Activated CD8-positive, alpha-beta memory T cell treated with anti-CD3 and anti-CD28 coated beads, Interleukin-2, amount 10 ng/mL, durations not matched to agents 7 days and 5 days (primary cell): ENCODE results near the gene STBD1. TPM values are rescaled to one million over a fixed set of nuclear protein-coding genes. Genes with fewer than 3 reads are reported as not detected.

Experiments
- ATAC-seq: fragments of 150-1000 bp; cut with Tn5 transposase; one replicate; pipeline ENCODE4 v1.10.0; 2021; ENCODE audit warnings: moderate library complexity
- CTCF ChIA-PET: fragments of 350-600 bp; sonication (Branson Sonifier 250); formaldehyde crosslinking; loops from one replicate; lab custom pipeline; 2021; ENCODE audit warnings: antibody characterized with exemption; lab: Charles Lee
- DNase-seq: peaks from one replicate; pipeline ENCODE4 v3.0.0-alpha.2; 2020
- H3K27ac Mint-ChIP-seq: one replicate; pipeline ENCODE4 v1.8.0; 2021; ENCODE audit warnings: mild to moderate bottlenecking, mixed read lengths
- H3K27me3 Mint-ChIP-seq: one replicate; pipeline ENCODE4 v1.8.0; 2021; ENCODE audit warnings: mixed read lengths
- H3K36me3 Mint-ChIP-seq: one replicate; pipeline ENCODE4 v1.8.0; 2021; ENCODE audit warnings: mild to moderate bottlenecking, mixed read lengths
- H3K4me1 Mint-ChIP-seq: one replicate; pipeline ENCODE4 v1.8.0; 2021; ENCODE audit warnings: mixed read lengths
- H3K4me3 Mint-ChIP-seq: one replicate; pipeline ENCODE4 v1.8.0; 2021; ENCODE audit warnings: mild to moderate bottlenecking, moderate library complexity, mixed read lengths
- H3K9me3 Mint-ChIP-seq: one replicate; pipeline ENCODE4 v1.8.0; 2022; ENCODE audit warnings: low read depth, mixed read lengths
- total RNA-seq, 2 experiments: library from RNA; stranded (reverse); gene quantifications; one replicate each; pipeline ENCODE4 v1.2.3, GENCODE V29; 2021

Gene STBD1
- total RNA-seq, 2 experiments from 2014 or later, result 0.52 to 1.2 TPM

- ATAC-seq, result no peak
- H3K9me3 Mint-ChIP-seq, result peaks cover 16% of the 10 kb centered on the region
- no peak overlapping the region for H3K4me3 Mint-ChIP-seq
- H3K27me3 Mint-ChIP-seq, result peaks cover 27% of the 10 kb centered on the region
- no peak overlapping the region for H3K27ac Mint-ChIP-seq
- CTCF ChIA-PET, result interaction anchor here (1.3 to 1.4 kb wide), 2 partner anchors 9 to 17 kb away, joined by 3 to 4 read pairs; no protein-coding TSS in a partner anchor
- H3K4me1 Mint-ChIP-seq, result peaks cover 17% of the 10 kb centered on the region
- H3K36me3 Mint-ChIP-seq, result peaks cover 44% of the 10 kb centered on the region
- DNase-seq, result no peak
Observed at GRCh38 chr4:76296286-76296820, 10.2 kb upstream of the STBD1 start.

GRCh38 chr4:76298227-76298626 is 8.3 kb upstream of the STBD1 start:
- DNase-seq, result no peak
- CTCF ChIA-PET, result no interaction called here
- no peak for ATAC-seq
- peaks cover 22% of the 10 kb centered on the region for H3K27me3 Mint-ChIP-seq
- peaks cover 42% of the 10 kb centered on the region for H3K36me3 Mint-ChIP-seq
- H3K4me3 Mint-ChIP-seq, result no peak overlapping the region
- no peak overlapping the region for H3K27ac Mint-ChIP-seq
- H3K9me3 Mint-ChIP-seq, result peaks cover 16% of the 10 kb centered on the region
- peaks cover 33% of the 10 kb centered on the region for H3K4me1 Mint-ChIP-seq

GRCh38 chr4:76300012-76300411 is 6.5 kb upstream of the STBD1 start:
- peaks cover 23% of the 10 kb centered on the region for H3K27me3 Mint-ChIP-seq
- peaks cover 16% of the 10 kb centered on the region for H3K9me3 Mint-ChIP-seq
- H3K27ac Mint-ChIP-seq, result peak overlapping the region; percentile 20
- no peak overlapping the region for H3K4me3 Mint-ChIP-seq
- H3K4me1 Mint-ChIP-seq, result peaks cover 46% of the 10 kb centered on the region
- DNase-seq (no peak), ATAC-seq (no peak)
- CTCF ChIA-PET, result interaction anchor here (2.7 kb wide), 1 partner anchor 78 kb away, joined by 11 read pairs; no protein-coding TSS in a partner anchor
- H3K36me3 Mint-ChIP-seq, result peaks cover 45% of the 10 kb centered on the region

GRCh38 chr4:76301068-76301774 is 5.3 kb upstream of the STBD1 start:
- Mint-ChIP-seq H3K4me1 (peaks cover 55% of the 10 kb centered on the region), H3K27me3 (peaks cover 18% of the 10 kb centered on the region), H3K36me3 (peaks cover 39% of the 10 kb centered on the region), H3K4me3 (no peak overlapping the region), H3K27ac (peak overlapping the region; percentile 88), H3K9me3 (peaks cover 13% of the 10 kb centered on the region)
- ATAC-seq (peak; percentile 80), DNase-seq (peak; percentile 79)
- CTCF ChIA-PET, result interaction anchor here (0.8 to 2.7 kb wide), 2 partner anchors 13 to 76 kb away, joined by 3 to 11 read pairs; no protein-coding TSS in a partner anchor

GRCh38 chr4:76301775-76302162 is 4.8 kb upstream of the STBD1 start:
- no peak for DNase-seq

GRCh38 chr4:76302826-76303438 is 3.6 kb upstream of the STBD1 start:
- DNase-seq (no peak), ATAC-seq (no peak)
- Mint-ChIP-seq H3K27ac (no peak overlapping the region), H3K9me3 (peaks cover 7% of the 10 kb centered on the region), H3K4me3 (no peak overlapping the region), H3K36me3 (peaks cover 28% of the 10 kb centered on the region), H3K4me1 (peaks cover 58% of the 10 kb centered on the region), H3K27me3 (peaks cover 25% of the 10 kb centered on the region)
- CTCF ChIA-PET, result no interaction called here

More at GRCh38 chr4:76301775-76302162, 4.8 kb upstream of the STBD1 start:
- CTCF ChIA-PET, result interaction anchor here (0.8 to 2.7 kb wide), 2 partner anchors 13 to 76 kb away, joined by 3 to 11 read pairs; no protein-coding TSS in a partner anchor
- Mint-ChIP-seq H3K27ac (peak overlapping the region; percentile 88), H3K27me3 (peaks cover 17% of the 10 kb centered on the region), H3K4me3 (no peak overlapping the region), H3K36me3 (peaks cover 36% of the 10 kb centered on the region), H3K9me3 (peaks cover 13% of the 10 kb centered on the region), H3K4me1 (peaks cover 57% of the 10 kb centered on the region)
- ATAC-seq, result no peak

- H3K4me3 Mint-ChIP-seq, result peak overlapping the region; percentile 61
- peaks cover 12% of the 10 kb centered on the region for H3K36me3 Mint-ChIP-seq
- H3K9me3 Mint-ChIP-seq, result peaks cover 2% of the 10 kb centered on the region
- peak; percentile 60 for ATAC-seq
- H3K27ac Mint-ChIP-seq, result peak overlapping the region; percentile 45
- CTCF ChIA-PET, result interaction anchor here (0.9 to 3.1 kb wide), 6 partner anchors 9 to 125 kb away, joined by 4 to 16 read pairs (median 9); no protein-coding TSS in a partner anchor
- peaks cover 53% of the 10 kb centered on the region for H3K4me1 Mint-ChIP-seq
- H3K27me3 Mint-ChIP-seq, result peaks cover 47% of the 10 kb centered on the region
- DNase-seq, result peak; percentile 82
Observed at GRCh38 chr4:76305033-76305687, 1.4 kb upstream of the STBD1 start.

- ATAC-seq (no peak), DNase-seq (no peak)
- Mint-ChIP-seq H3K4me3 (peak overlapping the region; percentile 61), H3K27ac (no peak overlapping the region), H3K4me1 (peaks cover 34% of the 10 kb centered on the region), H3K36me3 (peaks cover 3% of the 10 kb centered on the region), H3K9me3 (no peaks in the 10 kb centered on the region), H3K27me3 (peaks cover 56% of the 10 kb centered on the region)
- CTCF ChIA-PET, result interaction anchor here (0.8 to 3.1 kb wide), 5 partner anchors 13 to 159 kb away, joined by 3 to 16 read pairs (median 13); partner anchors contain the start of gene NUP54
Observed at GRCh38 chr4:76306882-76307659, 538 bp downstream of the STBD1 start.

- CTCF ChIA-PET, result interaction anchor here (0.8 to 3.1 kb wide), 4 partner anchors 13 to 128 kb away, joined by 3 to 16 read pairs (median 13); no protein-coding TSS in a partner anchor
- no peak for DNase-seq
- Mint-ChIP-seq H3K36me3 (peaks cover 3% of the 10 kb centered on the region), H3K9me3 (no peaks in the 10 kb centered on the region), H3K27me3 (peaks cover 53% of the 10 kb centered on the region), H3K27ac (no peak overlapping the region), H3K4me3 (peak overlapping the region; percentile 61), H3K4me1 (peaks cover 29% of the 10 kb centered on the region)
- ATAC-seq, result no peak
Observed at GRCh38 chr4:76307660-76308014, 1.1 kb downstream of the STBD1 start.

- H3K27me3 Mint-ChIP-seq, result peaks cover 51% of the 10 kb centered on the region
- no peak overlapping the region for H3K4me3 Mint-ChIP-seq
- CTCF ChIA-PET, result interaction anchor here (0.6 kb wide), 1 partner anchor 70 kb away, joined by 3 read pairs; no protein-coding TSS in a partner anchor
Observed at GRCh38 chr4:76308548-76308947, 2.0 kb downstream of the STBD1 start.

GRCh38 chr4:76309939-76310550 is 3.5 kb downstream of the STBD1 start:
- Mint-ChIP-seq H3K4me3 (no peak overlapping the region), H3K36me3 (no peaks in the 10 kb centered on the region), H3K9me3 (no peaks in the 10 kb centered on the region), H3K4me1 (peaks cover 11% of the 10 kb centered on the region), H3K27me3 (peaks cover 55% of the 10 kb centered on the region), H3K27ac (no peak overlapping the region)
- CTCF ChIA-PET, result no interaction called here
- no peak for ATAC-seq
- no peak for DNase-seq

More at GRCh38 chr4:76308548-76308947, 2.0 kb downstream of the STBD1 start:
- Mint-ChIP-seq H3K4me1 (peaks cover 22% of the 10 kb centered on the region), H3K27ac (no peak overlapping the region), H3K9me3 (no peaks in the 10 kb centered on the region), H3K36me3 (peaks cover under 1% of the 10 kb centered on the region)
- ATAC-seq, result no peak
- DNase-seq, result no peak

GRCh38 chr4:76310683-76311082 is 4.2 kb downstream of the STBD1 start:
- Mint-ChIP-seq H3K4me3 (no peak overlapping the region), H3K9me3 (peaks cover 5% of the 10 kb centered on the region), H3K27me3 (peaks cover 53% of the 10 kb centered on the region), H3K36me3 (no peaks in the 10 kb centered on the region), H3K27ac (no peak overlapping the region), H3K4me1 (peaks cover 5% of the 10 kb centered on the region)
- CTCF ChIA-PET, result no interaction called here
- DNase-seq, result no peak
- ATAC-seq, result no peak
